HFFc6 (cell line): ENCODE results near the gene CALML3. TPM values are rescaled to one million over a fixed set of nuclear protein-coding genes. Genes with fewer than 3 reads are reported as not detected.

ENCODE experiments used
- DNase-seq: peaks from one replicate; pipeline ENCODE4 v3.0.0-alpha.2; 2018
- H3K27ac Mint-ChIP-seq: 2 replicates; pipeline ENCODE4 v1.8.0; 2020; ENCODE audit warnings: mild to moderate bottlenecking, mixed read lengths
- H3K27me3 Mint-ChIP-seq: 2 replicates; pipeline ENCODE4 v1.8.0; 2021; ENCODE audit warnings: mild to moderate bottlenecking, moderate library complexity, mixed read lengths; ENCODE audit not compliant: insufficient read depth
- H3K36me3 Mint-ChIP-seq: 2 replicates; pipeline ENCODE4 v1.8.0; 2021; ENCODE audit warnings: low read depth, mixed read lengths
- H3K4me1 Mint-ChIP-seq: 2 replicates; pipeline ENCODE4 v1.8.0; 2020; ENCODE audit warnings: low read depth, mixed read lengths
- H3K4me3 Mint-ChIP-seq: 2 replicates; pipeline ENCODE4 v1.8.0; 2020; ENCODE audit warnings: mild to moderate bottlenecking, moderate library complexity, mixed read lengths
- H3K9me3 Mint-ChIP-seq: 2 replicates; pipeline ENCODE4 v1.8.0; 2020; ENCODE audit warnings: mild to moderate bottlenecking, mixed read lengths
- CTCF ChIP-seq: fragments of 200-600 bp; sonication (generic); IDR thresholded peaks from 2 replicates; pipeline ENCODE4 v1.5.0; 2021; ENCODE audit warnings: antibody characterized with exemption, mild to moderate bottlenecking
- total RNA-seq, 6 experiments: library from RNA; stranded (reverse); fragmentation: NEBNext Ultra II Directional; extraction: Animal tissue kit (Norgen Biotek cat#: 25700); gene quantifications; 2 replicates in 1 of 6; 3 replicates in 5 of 6; pipeline ENCODE4 v1.2.3, GENCODE V29; 2021

Gene CALML3
- total RNA-seq, 6 experiments from 2014 or later = not detected

GRCh38 chr10:5547931-5548660, 23.3 kb downstream of the CALML3 start:
- TF ChIP-seq CTCF = no peak
- H3K27me3 Mint-ChIP-seq = no peaks in the 10 kb centered on the region; the same call in 1 of the 2 replicates
- H3K27ac Mint-ChIP-seq = no peak overlapping the region
- peaks cover 6% of the 10 kb centered on the region for H3K9me3 Mint-ChIP-seq
- no peak overlapping the region for H3K4me3 Mint-ChIP-seq
- no peak for DNase-seq
- H3K36me3 Mint-ChIP-seq = no peaks in the 10 kb centered on the region; the same call in 1 of the 2 replicates
- peaks cover 7% of the 10 kb centered on the region for H3K4me1 Mint-ChIP-seq

DNA sequence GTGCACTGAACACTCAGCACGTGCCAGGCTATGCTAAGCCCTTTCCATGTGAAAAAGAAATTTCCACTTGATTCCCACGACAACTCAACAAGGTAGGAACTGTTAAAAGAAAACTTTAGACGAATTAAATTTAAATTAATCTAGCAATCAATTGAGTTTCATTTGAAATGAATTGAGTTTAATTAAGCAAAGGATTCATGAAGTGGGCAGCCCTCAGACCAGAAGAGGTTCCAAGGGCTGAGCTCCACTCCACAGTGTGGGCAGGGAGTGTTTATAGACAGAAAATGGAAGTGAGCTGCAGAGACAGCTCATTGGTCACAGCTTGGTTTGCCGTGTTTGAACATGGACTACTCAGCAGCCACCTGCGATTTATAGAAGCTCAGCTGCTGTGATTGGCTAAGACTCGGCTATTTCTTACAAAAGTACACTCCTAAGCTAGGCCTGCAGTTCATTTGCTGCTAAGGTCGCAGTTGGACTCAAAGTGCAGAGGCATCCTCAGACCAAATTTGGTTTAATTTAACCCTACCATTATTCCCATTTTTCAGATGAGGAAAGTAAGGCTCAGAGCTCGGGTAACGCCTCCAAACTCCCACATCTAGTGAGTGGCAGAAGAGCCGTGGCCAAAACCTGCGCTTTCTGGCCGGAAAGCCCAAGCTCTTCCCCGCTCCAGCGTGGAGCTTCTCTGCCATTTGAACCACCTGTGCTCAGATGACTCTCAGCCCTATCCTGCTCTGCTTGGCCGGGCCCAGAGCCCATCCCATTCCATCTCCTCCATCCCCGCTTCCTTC, 24.9 kb downstream of the CALML3 start:
- no peaks in the 10 kb centered on the region for H3K36me3 Mint-ChIP-seq
- no peaks in the 10 kb centered on the region for H3K9me3 Mint-ChIP-seq
- H3K4me1 Mint-ChIP-seq = peaks cover 7% of the 10 kb centered on the region
- peak overlapping the region; percentile 36; the same call in 1 of the 2 replicates for H3K27ac Mint-ChIP-seq
- no peak overlapping the region for H3K4me3 Mint-ChIP-seq
- TF ChIP-seq CTCF = no peak
- DNase-seq = no peak
- no peaks in the 10 kb centered on the region; the same call in 1 of the 2 replicates for H3K27me3 Mint-ChIP-seq

GRCh38 chr10:5550250-5550545, 25.4 kb downstream of the CALML3 start:
- Mint-ChIP-seq H3K4me3 (no peak overlapping the region), H3K4me1 (peaks cover 12% of the 10 kb centered on the region), H3K27me3 (no peaks in the 10 kb centered on the region; the same call in none of the 2 replicates), H3K27ac (peak overlapping the region; percentile 36; the same call in 1 of the 2 replicates), H3K9me3 (no peaks in the 10 kb centered on the region), H3K36me3 (no peaks in the 10 kb centered on the region)
- TF ChIP-seq CTCF = no peak
- DNase-seq = no peak

GRCh38 chr10:5550621-5551530, 26.1 kb downstream of the CALML3 start:
- no peak for DNase-seq
- no peak overlapping the region for H3K4me3 Mint-ChIP-seq
- peaks cover 13% of the 10 kb centered on the region for H3K4me1 Mint-ChIP-seq
- H3K9me3 Mint-ChIP-seq = no peaks in the 10 kb centered on the region
- H3K27me3 Mint-ChIP-seq = no peaks in the 10 kb centered on the region; the same call in none of the 2 replicates
- no peak for TF ChIP-seq CTCF
- H3K36me3 Mint-ChIP-seq = no peaks in the 10 kb centered on the region
- peak overlapping the region; percentile 30; the same call in 1 of the 2 replicates for H3K27ac Mint-ChIP-seq
